Karpas-422 (cell line): ENCODE results near the gene SPHK1. TPM values are rescaled to one million over a fixed set of nuclear protein-coding genes. Genes with fewer than 3 reads are reported as not detected.

Source experiments
- DNase-seq: peaks from one replicate; pipeline ENCODE4 v3.0.0-alpha.2; 2015
- H2AFZ ChIP-seq: fragments of 200-600 bp; sonication (generic); 2 replicates; pipeline ENCODE4 v1.6.1; 2014; ENCODE audit warnings: antibody characterized with exemption, low read length, mixed read lengths
- H3K27ac ChIP-seq: fragments of 200-600 bp; sonication (generic); 2 replicates; pipeline ENCODE4 v1.5.1; 2014; ENCODE audit warnings: mild to moderate bottlenecking, low read length, moderate library complexity
- H3K27me3 ChIP-seq: fragments of 200-600 bp; sonication (generic); 2 replicates; pipeline ENCODE4 v1.6.1; 2014; ENCODE audit warnings: low read length, mixed read lengths
- H3K36me3 ChIP-seq: fragments of 200-600 bp; sonication (generic); 2 replicates; pipeline ENCODE4 v1.6.1; 2014; ENCODE audit warnings: low read length, mixed read lengths; ENCODE audit not compliant: insufficient read depth
- H3K4me1 ChIP-seq: fragments of 200-600 bp; sonication (generic); 2 replicates; pipeline ENCODE4 v1.6.1; 2014; ENCODE audit warnings: mild to moderate bottlenecking, low read length, mixed read lengths
- H3K4me2 ChIP-seq: fragments of 200-600 bp; sonication (generic); 2 replicates; pipeline ENCODE4 v1.6.1; 2014; ENCODE audit warnings: low read length, low read depth, mild to moderate bottlenecking; ENCODE audit not compliant: poor library complexity, severe bottlenecking
- H3K4me3 ChIP-seq: fragments of 200-600 bp; sonication (generic); 2 replicates; pipeline ENCODE4 v1.5.1; 2014; ENCODE audit warnings: mild to moderate bottlenecking, antibody characterized with exemption, low read length, mixed read lengths
- H3K79me2 ChIP-seq: fragments of 200-600 bp; sonication (generic); 2 replicates; pipeline ENCODE4 v1.6.1; 2014; ENCODE audit warnings: mild to moderate bottlenecking, low read length, mixed read lengths
- H3K9ac ChIP-seq: fragments of 200-600 bp; sonication (generic); 2 replicates; pipeline ENCODE4 v1.6.0; 2014; ENCODE audit warnings: low read length
- H3K9me2 ChIP-seq: fragments of 200-600 bp; sonication (generic), shearing (Covaris generic); replicated peaks from 2 replicates; pipeline ENCODE4 v1.6.0; 2014; ENCODE audit warnings: mild to moderate bottlenecking, low read length, moderate library complexity; ENCODE audit not compliant: insufficient read depth
- H3K9me3 ChIP-seq: fragments of 300-700, 200-600 bp; sonication (generic); 2 replicates; pipeline ENCODE4 v1.6.1; 2014; ENCODE audit warnings: low read length, mixed read lengths
- H4K20me1 ChIP-seq: fragments of 200-600 bp; sonication (generic); 2 replicates; pipeline ENCODE4 v1.6.1; 2014; ENCODE audit warnings: mild to moderate bottlenecking, antibody characterized with exemption, low read length, low read depth; ENCODE audit not compliant: insufficient read depth
- total RNA-seq: library from RNA; depleted of rRNA; stranded (reverse); fragments of >200 nt; shearing (Covaris generic); gene quantifications from 2 replicates; pipeline ENCODE4 v1.2.3, GENCODE V29; 2014; ENCODE audit warnings: low replicate concordance

SPHK1 gene
- total RNA-seq, 1 experiment from 2014 or later, result 0.67 TPM

GRCh38 chr17:76378548-76379274 lies 5.7 kb upstream of the SPHK1 start:
- H3K4me2 ChIP-seq, result no peak overlapping the region

GRCh38 chr17:76379275-76379641 lies 5.2 kb upstream of the SPHK1 start:
- peaks cover 16% of the 10 kb centered on the region for H3K4me1 ChIP-seq
- H3K4me2 ChIP-seq, result no peak overlapping the region
- H3K9me3 ChIP-seq, result no peaks in the 10 kb centered on the region
- H3K4me3 ChIP-seq, result no peak overlapping the region
- peak; percentile 2 for DNase-seq
- no peaks in the 10 kb centered on the region for H3K79me2 ChIP-seq
- no peaks in the 10 kb centered on the region for H3K36me3 ChIP-seq
- no peaks in the 10 kb centered on the region for H3K9me2 ChIP-seq
- H4K20me1 ChIP-seq, result no peaks in the 10 kb centered on the region
- no peaks in the 10 kb centered on the region for H3K27me3 ChIP-seq
- H3K9ac ChIP-seq, result no peak overlapping the region
- no peak overlapping the region for H3K27ac ChIP-seq
- H2AFZ ChIP-seq, result no peak overlapping the region

More at GRCh38 chr17:76378548-76379274, 5.7 kb upstream of the SPHK1 start:
- Histone ChIP-seq H2AFZ (no peak overlapping the region), H3K27me3 (no peaks in the 10 kb centered on the region), H3K4me1 (peaks cover 11% of the 10 kb centered on the region), H3K36me3 (no peaks in the 10 kb centered on the region), H3K27ac (no peak overlapping the region), H3K4me3 (no peak overlapping the region), H3K9me3 (no peaks in the 10 kb centered on the region), H3K9ac (no peak overlapping the region), H4K20me1 (no peaks in the 10 kb centered on the region), H3K79me2 (no peaks in the 10 kb centered on the region), H3K9me2 (no peaks in the 10 kb centered on the region)
- peak; percentile 11 for DNase-seq

DNA sequence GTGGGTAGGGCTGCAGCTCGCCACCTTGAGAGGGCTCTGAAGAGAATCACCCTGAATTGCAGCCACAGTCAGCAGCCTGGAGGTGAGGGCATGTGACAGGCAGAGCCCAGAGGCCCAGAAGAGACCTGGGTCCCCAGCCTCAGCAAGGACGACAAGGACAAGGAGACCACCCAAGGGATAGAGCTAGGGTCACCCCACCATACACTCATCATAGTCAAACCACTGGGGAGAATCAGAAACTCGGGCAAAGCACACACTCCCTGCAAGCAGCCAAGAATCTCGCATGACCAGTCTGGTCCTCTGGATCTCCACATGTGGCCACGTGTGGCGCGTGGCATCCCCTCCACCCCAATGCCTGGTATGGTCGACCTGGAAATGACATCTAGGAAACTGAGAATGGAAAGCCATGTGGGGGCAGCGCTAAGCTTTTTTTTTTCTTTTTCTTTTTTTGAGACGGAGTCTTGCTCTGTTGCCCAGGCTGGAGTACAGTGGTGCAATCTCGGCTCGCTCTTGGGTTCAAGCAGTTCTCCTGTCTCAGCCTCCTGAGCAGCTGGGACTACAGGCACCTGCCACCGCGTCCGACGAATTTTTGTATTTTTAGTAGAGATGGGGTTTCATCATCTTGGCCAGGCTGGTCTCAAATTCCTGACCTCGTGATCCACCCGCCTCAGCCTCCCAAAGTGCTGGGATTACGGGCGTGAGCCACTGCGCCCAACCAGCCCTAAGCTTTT lies 4.6 kb upstream of the SPHK1 start:
- DNase-seq, result peak; percentile 36
- Histone ChIP-seq H3K27ac (no peak overlapping the region), H3K36me3 (no peaks in the 10 kb centered on the region), H3K4me2 (no peak overlapping the region), H2AFZ (no peak overlapping the region), H3K4me3 (no peak overlapping the region), H3K4me1 (peaks cover 20% of the 10 kb centered on the region), H3K79me2 (no peaks in the 10 kb centered on the region), H4K20me1 (no peaks in the 10 kb centered on the region), H3K9ac (no peak overlapping the region), H3K9me2 (no peaks in the 10 kb centered on the region), H3K27me3 (no peaks in the 10 kb centered on the region), H3K9me3 (no peaks in the 10 kb centered on the region)

DNA sequence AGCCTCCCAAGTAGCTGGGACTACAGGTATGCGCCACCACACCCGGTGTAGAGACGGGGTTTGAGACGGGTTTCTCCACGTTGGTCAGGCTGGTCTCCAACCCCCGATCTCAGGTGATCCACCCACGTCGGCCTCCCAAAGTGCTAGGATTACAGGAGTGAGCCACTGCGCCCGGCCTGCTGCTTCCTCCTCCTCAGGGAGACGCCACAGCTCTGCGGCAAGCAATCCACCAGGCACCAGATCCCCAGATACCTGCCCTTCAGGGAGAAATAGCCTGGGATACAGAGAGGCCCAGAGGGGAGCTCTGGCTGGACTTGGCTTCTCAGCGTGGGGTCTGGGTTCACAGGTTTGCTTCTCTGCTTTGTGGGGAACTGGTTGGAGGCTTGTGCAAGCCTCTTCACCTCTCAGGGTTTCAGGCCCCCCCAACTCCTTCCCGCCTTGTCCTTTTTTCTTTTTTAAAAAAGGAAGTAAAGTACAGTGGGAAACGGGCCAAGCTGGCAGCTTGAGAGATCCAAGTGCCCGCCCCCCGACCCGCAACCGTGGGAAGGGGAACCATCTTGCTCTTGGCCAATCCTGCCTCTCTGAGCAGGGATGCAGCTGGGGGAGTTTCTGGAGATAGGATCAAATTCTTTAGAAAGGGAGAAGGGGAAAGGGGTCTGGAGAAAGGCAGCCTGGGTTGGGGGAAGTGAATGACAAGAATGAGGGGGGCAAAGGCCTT lies 2.6 kb upstream of the SPHK1 start:
- no peak overlapping the region for H3K4me3 ChIP-seq
- peak; percentile 37 for DNase-seq
- no peaks in the 10 kb centered on the region for H3K36me3 ChIP-seq
- peaks cover 5% of the 10 kb centered on the region; the same call in 1 of the 2 replicates for H4K20me1 ChIP-seq
- H3K9me2 ChIP-seq, result no peaks in the 10 kb centered on the region
- no peak overlapping the region for H3K9ac ChIP-seq
- no peak overlapping the region for H3K27ac ChIP-seq
- H3K9me3 ChIP-seq, result no peaks in the 10 kb centered on the region
- H3K4me2 ChIP-seq, result no peak overlapping the region
- peaks cover 32% of the 10 kb centered on the region for H3K4me1 ChIP-seq
- H3K27me3 ChIP-seq, result no peaks in the 10 kb centered on the region
- no peak overlapping the region for H2AFZ ChIP-seq
- H3K79me2 ChIP-seq, result no peaks in the 10 kb centered on the region

- no peaks in the 10 kb centered on the region for H3K9me3 ChIP-seq
- peak overlapping the region; percentile 80 for H3K4me2 ChIP-seq
- no peaks in the 10 kb centered on the region for H3K9me2 ChIP-seq
- peaks cover 32% of the 10 kb centered on the region for H3K4me1 ChIP-seq
- H4K20me1 ChIP-seq, result peaks cover 5% of the 10 kb centered on the region; the same call in 1 of the 2 replicates
- H3K4me3 ChIP-seq, result peak overlapping the region; percentile 70; the same call in 1 of the 2 replicates
- no peaks in the 10 kb centered on the region for H3K36me3 ChIP-seq
- no peak for DNase-seq
- no peak overlapping the region for H3K27ac ChIP-seq
- no peaks in the 10 kb centered on the region for H3K27me3 ChIP-seq
- no peaks in the 10 kb centered on the region for H3K79me2 ChIP-seq
- no peak overlapping the region for H3K9ac ChIP-seq
- no peak overlapping the region for H2AFZ ChIP-seq
Observed at GRCh38 chr17:76382351-76382802, 2.0 kb upstream of the SPHK1 start.

GRCh38 chr17:76382803-76383545 lies 1.4 kb upstream of the SPHK1 start:
- no peaks in the 10 kb centered on the region for H3K79me2 ChIP-seq
- no peaks in the 10 kb centered on the region for H3K9me3 ChIP-seq
- peak overlapping the region; percentile 89; the same call in 1 of the 2 replicates for H2AFZ ChIP-seq
- peak overlapping the region; percentile 80 for H3K4me2 ChIP-seq
- no peaks in the 10 kb centered on the region for H3K27me3 ChIP-seq
- H3K9me2 ChIP-seq, result no peaks in the 10 kb centered on the region
- peak; percentile 87 for DNase-seq
- peaks cover 32% of the 10 kb centered on the region for H3K4me1 ChIP-seq
- no peaks in the 10 kb centered on the region for H3K36me3 ChIP-seq
- peak overlapping the region; percentile 62 for H3K9ac ChIP-seq
- H3K4me3 ChIP-seq, result peak overlapping the region; percentile 70
- peaks cover 5% of the 10 kb centered on the region; the same call in 1 of the 2 replicates for H4K20me1 ChIP-seq
- no peak overlapping the region for H3K27ac ChIP-seq

DNA sequence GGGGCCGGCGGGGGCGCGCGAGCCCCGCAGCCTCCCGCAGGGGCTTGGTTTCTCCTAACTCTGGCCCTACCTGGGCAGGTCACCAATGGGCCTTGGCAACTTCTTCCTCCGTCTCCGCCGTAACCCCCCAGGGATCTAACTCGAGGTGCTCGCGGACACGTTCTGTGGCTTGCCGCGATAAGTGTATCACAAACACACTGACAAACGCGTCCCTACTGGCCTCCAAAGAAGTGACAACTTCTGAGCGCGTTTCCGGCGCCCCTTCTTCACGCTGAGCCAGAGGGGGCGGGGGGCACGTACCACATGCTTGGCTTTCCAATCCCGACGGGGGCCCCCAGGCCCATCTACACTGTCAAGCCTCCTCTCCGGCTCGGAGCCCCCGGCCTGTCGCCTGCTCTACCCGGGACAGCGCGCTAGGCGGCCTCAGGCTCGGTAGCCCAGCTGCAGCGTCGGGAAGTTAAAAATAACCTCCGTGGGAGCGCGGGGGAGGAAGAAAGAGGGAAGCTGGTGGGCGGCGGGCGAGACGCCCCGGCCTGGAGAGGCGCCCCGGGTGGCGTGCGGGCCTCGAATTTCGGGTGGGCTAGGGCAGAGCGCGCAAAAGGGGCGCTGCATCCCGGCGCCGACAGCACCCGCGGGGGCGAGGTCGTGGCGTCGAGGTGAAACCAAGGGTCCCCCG lies 725 bp upstream of the SPHK1 start:
- peak; percentile 82 for DNase-seq
- Histone ChIP-seq H3K4me1 (peaks cover 32% of the 10 kb centered on the region), H3K36me3 (no peaks in the 10 kb centered on the region), H3K4me3 (peak overlapping the region; percentile 70), H2AFZ (peak overlapping the region; percentile 89), H4K20me1 (peaks cover 5% of the 10 kb centered on the region; the same call in 1 of the 2 replicates), H3K9me3 (no peaks in the 10 kb centered on the region), H3K27me3 (no peaks in the 10 kb centered on the region), H3K79me2 (no peaks in the 10 kb centered on the region), H3K4me2 (peak overlapping the region; percentile 80), H3K27ac (no peak overlapping the region), H3K9me2 (no peaks in the 10 kb centered on the region), H3K9ac (peak overlapping the region; percentile 62)
